ENCODE data around the gene HNRNPR.
A peak's percentile ranks its signal among the peaks of the same experiment; 100 is the strongest.

Gene HNRNPR

DNA sequence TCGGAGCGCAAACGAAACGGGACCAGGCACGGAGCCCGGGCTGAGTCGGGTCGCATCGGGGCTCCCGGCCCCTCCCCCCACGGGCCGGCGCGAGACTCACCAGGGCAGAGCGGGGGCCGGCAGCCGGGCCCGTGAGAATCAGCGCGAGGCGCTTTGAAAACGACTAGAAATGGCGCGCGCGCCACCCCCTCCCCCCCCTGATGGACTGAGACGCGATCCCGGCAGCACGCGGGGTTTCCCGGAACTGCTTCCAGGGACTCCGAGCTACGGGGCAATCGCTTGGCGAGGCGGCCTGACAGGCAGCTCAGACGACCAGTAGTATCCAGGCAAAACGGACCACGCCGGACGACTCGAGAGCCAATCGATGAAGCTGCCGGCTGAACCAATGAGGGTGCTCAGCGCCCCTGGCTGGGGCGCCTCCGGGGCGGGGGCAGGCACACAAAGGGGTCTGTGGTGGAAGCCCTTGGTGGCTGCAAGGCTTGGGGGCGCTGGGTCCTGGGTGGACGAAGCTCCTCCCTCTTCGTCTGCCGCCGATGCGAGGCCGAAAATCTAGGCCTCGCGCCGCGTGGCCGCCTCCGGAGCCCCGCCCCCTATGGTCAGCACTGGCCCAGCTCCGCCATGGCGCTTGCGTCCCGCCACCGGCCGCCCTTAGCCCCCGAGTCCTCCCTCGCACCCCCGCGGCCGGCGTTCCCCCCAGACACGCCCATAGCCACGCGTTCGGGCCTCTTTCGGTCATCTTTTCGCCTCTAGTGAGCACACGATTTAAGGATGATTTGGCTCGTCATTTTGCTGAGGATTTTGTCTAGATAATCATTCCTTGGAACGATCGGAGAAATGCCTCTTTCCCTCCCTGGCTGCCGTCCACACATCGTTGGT, at the start of gene HNRNPR:
HNRNPR (minus strand) TSS at position 174 of the 876 bp plus-strand sequence. CDS start 3,276 bp downstream, outside the sequence.
- TF ChIP-seq CTCF (IDR thresholded peaks at IDR 0.05; ENCODE audit: low read depth, low read length, missing control alignments): no peak
- peak within 1 kb of the TSS; percentile 83 for H3K4me3 ChIP-seq (replicated peaks; ENCODE audit: low read depth, low read length)
- DNase-seq (ENCODE audit: extremely low read depth, low read depth): peak; percentile 100

DNA sequence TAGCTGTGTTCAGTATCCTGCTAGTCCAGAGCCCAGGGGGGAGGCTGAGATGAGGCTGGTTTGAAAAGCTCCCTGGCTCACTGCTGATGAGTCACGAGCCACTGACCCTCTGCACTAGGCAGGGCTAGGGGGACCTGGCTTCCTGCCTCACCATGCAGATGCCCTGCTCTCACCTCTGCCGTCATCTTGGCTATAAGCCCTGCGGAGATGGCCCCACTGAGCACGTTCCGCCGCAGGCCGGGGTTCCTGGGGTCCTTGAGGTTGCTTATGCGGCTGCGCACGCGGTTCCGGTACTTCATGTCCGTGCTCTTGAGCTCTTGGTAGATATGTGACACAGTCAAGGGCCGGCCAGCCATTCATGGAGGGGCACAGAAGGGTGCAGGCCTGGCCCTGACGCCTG, 49.6 kb upstream of the HNRNPR start:
- no peak overlapping the region for H3K4me3 ChIP-seq (replicated peaks; ENCODE audit: low read depth, low read length)
- no peak for DNase-seq (ENCODE audit: extremely low read depth, low read depth)
- no peak for TF ChIP-seq CTCF (IDR thresholded peaks at IDR 0.05; ENCODE audit: low read depth, low read length, missing control alignments)

GRCh38 chr1:23392125-23392855, 48.2 kb upstream of the HNRNPR start:
- no peak for TF ChIP-seq CTCF (IDR thresholded peaks at IDR 0.05; ENCODE audit: low read depth, low read length, missing control alignments)
- no peak overlapping the region for H3K4me3 ChIP-seq (replicated peaks; ENCODE audit: low read depth, low read length)
- no peak for DNase-seq (ENCODE audit: extremely low read depth, low read depth)

DNA sequence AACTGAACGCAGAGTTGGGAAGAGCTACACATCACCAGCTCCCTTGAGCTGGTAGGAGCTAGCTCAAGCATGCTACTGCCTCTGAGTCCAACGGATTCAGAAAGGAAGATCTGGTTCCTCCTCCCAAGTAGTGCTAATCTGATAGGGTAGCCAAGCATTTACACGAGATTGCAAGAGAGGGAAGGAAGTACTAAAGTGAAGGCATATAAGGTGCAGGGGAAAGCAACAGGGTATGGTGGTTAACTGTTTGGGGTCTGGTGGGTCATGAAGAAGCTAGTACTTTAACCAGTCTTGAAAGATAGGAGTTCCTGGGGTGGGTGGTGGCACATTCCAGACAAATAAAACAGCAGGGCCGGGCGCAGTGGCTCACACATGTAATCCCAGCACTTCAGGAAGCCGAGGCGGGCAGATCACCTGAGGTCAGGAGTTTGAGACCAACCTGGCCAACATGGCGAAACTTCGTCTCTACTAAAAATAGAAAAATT, 45.8 kb upstream of the HNRNPR start:
- DNase-seq (ENCODE audit: extremely low read depth, low read depth): no peak
- no peak for TF ChIP-seq CTCF (IDR thresholded peaks at IDR 0.05; ENCODE audit: low read depth, low read length, missing control alignments)
- no peak overlapping the region for H3K4me3 ChIP-seq (replicated peaks; ENCODE audit: low read depth, low read length)

- no peak for TF ChIP-seq CTCF (IDR thresholded peaks at IDR 0.05; ENCODE audit: low read depth, low read length, missing control alignments)
- H3K4me3 ChIP-seq (replicated peaks; ENCODE audit: low read depth, low read length): no peak overlapping the region
- DNase-seq (ENCODE audit: extremely low read depth, low read depth): no peak
Observed at GRCh38 chr1:23387494-23387893, 43.4 kb upstream of the HNRNPR start.

- DNase-seq (ENCODE audit: extremely low read depth, low read depth): no peak
- no peak overlapping the region for H3K4me3 ChIP-seq (replicated peaks; ENCODE audit: low read depth, low read length)
- no peak for TF ChIP-seq CTCF (IDR thresholded peaks at IDR 0.05; ENCODE audit: low read depth, low read length, missing control alignments)
Observed at GRCh38 chr1:23385119-23385621, 41.1 kb upstream of the HNRNPR start.

All from HFF-Myc (cell line).